ENCODE measurements around the gene TPCN2. TPM values are rescaled to one million over a fixed set of nuclear protein-coding genes. Genes with fewer than 3 reads are reported as not detected.

Gene TPCN2
- total RNA-seq, 1 experiment from 2014 or later, result 63.6 TPM

DNA sequence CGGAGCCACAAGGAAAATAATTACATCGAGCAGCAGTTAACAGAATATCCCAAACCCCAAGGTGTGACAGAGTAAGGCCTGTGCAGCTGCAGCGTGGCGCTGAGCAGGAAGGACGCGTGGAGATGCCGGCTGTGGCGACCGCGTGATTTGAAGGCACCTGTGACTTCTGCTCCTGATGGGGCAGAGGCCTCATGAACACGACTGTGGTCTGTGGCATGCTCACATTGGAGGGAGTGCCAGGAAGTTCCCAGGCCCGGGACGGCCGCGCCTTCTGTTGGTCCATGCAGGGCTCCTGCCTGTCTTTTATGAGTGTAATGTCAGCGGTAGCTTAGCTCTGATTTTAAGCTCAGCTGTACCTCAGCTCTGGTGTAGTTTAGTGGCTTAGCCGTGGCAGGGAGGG, 50.4 kb downstream of the TPCN2 start:
- Mint-ChIP-seq H3K4me1 (ENCODE audit: low read depth, unreplicated experiment) (peaks cover 8% of the 10 kb centered on the region), H3K9me3 (ENCODE audit: unreplicated experiment) (no peaks in the 10 kb centered on the region), H3K27me3 (ENCODE audit: insufficient read depth, unreplicated experiment) (no peaks in the 10 kb centered on the region), H3K27ac (ENCODE audit: unreplicated experiment) (no peak overlapping the region), H3K4me3 (ENCODE audit: unreplicated experiment) (no peak overlapping the region), H3K36me3 (ENCODE audit: insufficient read depth, unreplicated experiment) (peaks cover 20% of the 10 kb centered on the region)
- Histone ChIP-seq H3K9me3 (no peaks in the 10 kb centered on the region), H3K36me3 (ENCODE audit: control insufficient read depth, insufficient read depth, low read length) (no peaks in the 10 kb centered on the region), H3K4me1 (no peaks in the 10 kb centered on the region), H3K27me3 (replicated peaks; ENCODE audit: control insufficient read depth, insufficient read depth, low read length) (no peaks in the 10 kb centered on the region), H3K4me3 (ENCODE audit: low read depth, low read length) (no peak overlapping the region)
- ChIA-PET CTCF (interaction anchor here (0.6 kb wide), 1 partner anchor 16 kb away, joined by 7 read pairs; no protein-coding TSS in a partner anchor), POLR2A (no interaction called here)
- TF ChIP-seq, protein P1, sequence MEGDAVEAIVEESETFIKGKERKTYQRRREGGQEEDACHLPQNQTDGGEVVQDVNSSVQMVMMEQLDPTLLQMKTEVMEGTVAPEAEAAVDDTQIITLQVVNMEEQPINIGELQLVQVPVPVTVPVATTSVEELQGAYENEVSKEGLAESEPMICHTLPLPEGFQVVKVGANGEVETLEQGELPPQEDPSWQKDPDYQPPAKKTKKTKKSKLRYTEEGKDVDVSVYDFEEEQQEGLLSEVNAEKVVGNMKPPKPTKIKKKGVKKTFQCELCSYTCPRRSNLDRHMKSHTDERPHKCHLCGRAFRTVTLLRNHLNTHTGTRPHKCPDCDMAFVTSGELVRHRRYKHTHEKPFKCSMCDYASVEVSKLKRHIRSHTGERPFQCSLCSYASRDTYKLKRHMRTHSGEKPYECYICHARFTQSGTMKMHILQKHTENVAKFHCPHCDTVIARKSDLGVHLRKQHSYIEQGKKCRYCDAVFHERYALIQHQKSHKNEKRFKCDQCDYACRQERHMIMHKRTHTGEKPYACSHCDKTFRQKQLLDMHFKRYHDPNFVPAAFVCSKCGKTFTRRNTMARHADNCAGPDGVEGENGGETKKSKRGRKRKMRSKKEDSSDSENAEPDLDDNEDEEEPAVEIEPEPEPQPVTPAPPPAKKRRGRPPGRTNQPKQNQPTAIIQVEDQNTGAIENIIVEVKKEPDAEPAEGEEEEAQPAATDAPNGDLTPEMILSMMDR (IDR thresholded peaks at IDR 0.05; ENCODE audit: insufficient read depth in 1 of 2, low read depth in 1 of 2, low read length in 1 of 2, severe bottlenecking in 1 of 2, unreplicated experiment in 1 of 2), result no peak
- intact Hi-C loops (cut with micrococcal nuclease; ENCODE audit: unreplicated experiment), result no loop called here
- DNase-seq, result no peak
- no TSS peak for BruUV-seq (replicated peaks)

DNA sequence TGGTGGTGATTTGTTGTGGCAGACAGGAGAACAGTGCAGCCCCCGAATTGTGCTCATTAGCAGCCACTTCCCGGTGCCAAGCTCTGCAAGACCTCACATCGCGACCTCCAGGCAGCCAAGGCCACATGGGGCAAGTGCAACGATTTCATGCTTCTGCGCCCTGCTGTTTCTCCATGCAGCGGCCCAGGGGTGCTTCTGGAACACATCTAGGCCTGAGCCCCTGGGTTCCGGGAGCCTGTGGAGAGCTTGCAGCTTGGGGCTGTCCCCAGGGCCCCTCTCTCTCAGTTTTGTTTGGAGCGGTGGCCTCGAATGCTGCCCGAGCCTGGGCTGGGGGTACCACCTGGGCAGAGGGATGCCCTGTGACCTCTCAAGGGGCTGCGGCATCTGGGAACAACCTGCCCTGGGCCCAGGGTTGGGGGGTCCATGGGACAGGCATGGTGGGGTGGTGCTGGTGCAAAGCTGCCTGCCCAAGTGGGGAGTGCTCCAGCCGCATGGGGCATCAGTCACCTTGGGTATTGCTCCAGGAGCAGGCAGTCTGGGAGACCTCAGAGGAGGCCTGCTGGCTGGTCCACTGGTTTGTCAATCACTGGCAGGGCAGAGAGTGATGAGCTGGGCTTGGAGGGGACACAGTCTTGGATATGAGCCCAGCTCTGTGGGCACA, 51.9 kb downstream of the TPCN2 start:
- no peak for DNase-seq
- no peaks in the 10 kb centered on the region for H3K27me3 ChIP-seq (replicated peaks; ENCODE audit: control insufficient read depth, insufficient read depth, low read length)
- Mint-ChIP-seq H3K36me3 (ENCODE audit: insufficient read depth, unreplicated experiment) (peaks cover 14% of the 10 kb centered on the region), H3K27ac (ENCODE audit: unreplicated experiment) (peak overlapping the region; percentile 30), H3K4me3 (ENCODE audit: unreplicated experiment) (no peak overlapping the region), H3K9me3 (ENCODE audit: unreplicated experiment) (no peaks in the 10 kb centered on the region), H3K4me1 (ENCODE audit: low read depth, unreplicated experiment) (peaks cover 8% of the 10 kb centered on the region), H3K27me3 (ENCODE audit: insufficient read depth, unreplicated experiment) (no peaks in the 10 kb centered on the region)
- TF ChIP-seq, protein P1 (IDR thresholded peaks at IDR 0.05; ENCODE audit: insufficient read depth in 1 of 2, low read depth in 1 of 2, low read length in 1 of 2, severe bottlenecking in 1 of 2, unreplicated experiment in 1 of 2), result no peak
- no peak overlapping the region for H3K4me3 ChIP-seq (ENCODE audit: low read depth, low read length)
- no peaks in the 10 kb centered on the region for H3K36me3 ChIP-seq (ENCODE audit: control insufficient read depth, insufficient read depth, low read length)
- ChIA-PET CTCF (interaction anchor here (1.1 to 3.5 kb wide), 3 partner anchors 31 to 583 kb away, joined by 3 to 20 read pairs (median 10); no protein-coding TSS in a partner anchor), POLR2A (no interaction called here)
- no peaks in the 10 kb centered on the region for H3K9me3 ChIP-seq
- no TSS peak for BruUV-seq (replicated peaks)
- intact Hi-C loops (cut with micrococcal nuclease; ENCODE audit: unreplicated experiment), result loop anchor here (1.0 to 5.0 kb wide), 7 partner anchors 31 to 570 kb away; no protein-coding TSS in a partner anchor
- H3K4me1 ChIP-seq, result no peaks in the 10 kb centered on the region; the same call in 1 of the 2 replicates

DNA sequence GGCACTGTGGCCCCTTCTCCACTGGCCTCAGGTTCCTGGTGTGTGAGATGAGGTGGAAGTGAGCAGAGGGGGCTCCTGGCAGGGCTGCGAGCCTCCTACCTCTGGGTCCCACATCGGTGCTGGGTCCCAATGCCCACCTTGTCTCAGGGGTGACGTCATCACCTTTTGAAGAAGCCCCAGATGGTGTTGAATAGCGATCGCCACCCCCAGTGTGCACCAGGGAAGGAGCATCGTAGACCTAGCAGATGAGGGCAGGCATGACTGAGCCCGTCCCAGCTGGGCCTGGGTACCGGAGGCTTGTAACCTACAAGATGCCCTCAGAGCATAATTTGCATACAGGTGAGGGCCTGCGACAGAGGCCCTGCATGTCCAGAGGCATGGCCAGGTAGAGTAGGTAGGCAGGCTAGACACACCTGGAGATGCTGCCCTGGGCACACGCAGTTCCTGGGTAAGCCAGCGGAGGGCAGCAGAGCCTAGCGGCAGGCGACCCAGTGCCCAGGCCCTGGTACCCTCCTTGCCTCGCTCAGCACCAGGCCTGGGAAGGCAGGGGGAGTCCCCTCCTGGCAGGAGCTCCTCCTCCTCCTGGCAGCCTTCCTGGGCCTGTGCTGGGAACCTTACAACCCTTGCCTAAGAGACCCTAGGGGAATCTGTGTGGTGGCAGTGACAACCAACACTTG, 52.5 kb downstream of the TPCN2 start:
- DNase-seq, result peak; percentile 82 to 93
- peaks cover 8% of the 10 kb centered on the region for H3K4me1 Mint-ChIP-seq (ENCODE audit: low read depth, unreplicated experiment)
- ChIA-PET POLR2A (interaction anchor here (0.5 to 0.6 kb wide), 2 partner anchors 30 to 31 kb away, joined by 3 to 5 read pairs; no protein-coding TSS in a partner anchor), CTCF (interaction anchor here (0.5 to 3.5 kb wide), 15 partner anchors 11 to 694 kb away, joined by 3 to 20 read pairs (median 4); no protein-coding TSS in a partner anchor)
- TF ChIP-seq, protein P1 (IDR thresholded peaks at IDR 0.05; ENCODE audit: insufficient read depth in 1 of 2, low read depth in 1 of 2, low read length in 1 of 2, severe bottlenecking in 1 of 2, unreplicated experiment in 1 of 2), result peak; percentile 100
- no peak overlapping the region for H3K27ac Mint-ChIP-seq (ENCODE audit: unreplicated experiment)
- H3K27me3 Mint-ChIP-seq (ENCODE audit: insufficient read depth, unreplicated experiment), result no peaks in the 10 kb centered on the region
- H3K36me3 Mint-ChIP-seq (ENCODE audit: insufficient read depth, unreplicated experiment), result peaks cover 10% of the 10 kb centered on the region
- intact Hi-C loops (cut with micrococcal nuclease; ENCODE audit: unreplicated experiment), result loop anchor here (1.0 to 5.0 kb wide), 7 partner anchors 30 to 569 kb away; no protein-coding TSS in a partner anchor
- Histone ChIP-seq H3K4me3 (ENCODE audit: low read depth, low read length) (no peak overlapping the region), H3K9me3 (no peaks in the 10 kb centered on the region), H3K4me1 (peaks cover 6% of the 10 kb centered on the region; the same call in 1 of the 2 replicates), H3K36me3 (ENCODE audit: control insufficient read depth, insufficient read depth, low read length) (no peaks in the 10 kb centered on the region), H3K27me3 (replicated peaks; ENCODE audit: control insufficient read depth, insufficient read depth, low read length) (no peaks in the 10 kb centered on the region)
- H3K4me3 Mint-ChIP-seq (ENCODE audit: unreplicated experiment), result no peak overlapping the region
- BruUV-seq (replicated peaks), result no TSS peak
- no peaks in the 10 kb centered on the region for H3K9me3 Mint-ChIP-seq (ENCODE audit: unreplicated experiment)

Measured in Caco-2 (cell line).